K562 (cell line): ENCODE results near the gene FAM240A. TPM values are rescaled to one million over a fixed set of nuclear protein-coding genes. Genes with fewer than 3 reads are reported as not detected.

Experiments used
- ATAC-seq: fragments of 200-7000 bp; cut with Tn5 transposase; 3 replicates; pipeline ENCODE4 v1.9.1; 2020; ENCODE audit warnings: moderate library complexity
- BruUV-seq: library from RNA; stranded (reverse); fragments of 400-500 nt; replicated peaks from 2 replicates; lab custom pipeline; 2021; lab: Mats Ljungman, UMichigan
- CTCF ChIA-PET: fragments of 300-600 bp; formaldehyde crosslinking; extraction: SDS; loops from one replicate; lab custom pipeline; 2021; ENCODE audit warnings: low intra/inter-chr PET ratio; lab: Yijun Ruan, JAX
- POLR2A ChIA-PET: fragments of 300-600, 350-650 bp; sonication (Branson Sonifier 250); formaldehyde crosslinking; extraction: SDS; loops from one replicate; lab custom pipeline; 2021; ENCODE audit warnings: antibody characterized with exemption, inconsistent platforms; lab: Yijun Ruan, JAX
- DNase-seq, 4 experiments: peaks; one replicate each; pipeline versions ENCODE4 v3.0.0 to v3.0.0-alpha.2; 2011 to 2018; ENCODE audit warnings: low spot score in 3 of 4, mixed read lengths in 3 of 4; ENCODE audit errors: extremely low read depth in 1 of 4
- FAIRE-seq: peaks from 2 replicates; lab custom pipeline; 2011; peaks lifted over from hg19 to GRCh38; lab: Jason Lieb, UNC
- H2AFZ ChIP-seq: 2 replicates; pipeline ENCODE4 v1.6.0; 2011; ENCODE audit warnings: low read depth, low read length, control low read depth, inconsistent platforms
- H3K27ac ChIP-seq: fragments of 200-600 bp; 3 replicates; pipeline ENCODE4 v1.8.0; 2011; ENCODE audit warnings: low read depth, mild to moderate bottlenecking, control low read depth, inconsistent platforms, low read length, moderate library complexity, mixed read lengths; ENCODE audit errors: extremely low read depth
- H3K27me3 ChIP-seq, 2 experiments: fragments of 300-600 bp in 1 of 2; 2 replicates in 1 of 2; 3 replicates in 1 of 2; pipeline versions ENCODE4 v1.6.0 to v1.8.0; 2011; ENCODE audit warnings: inconsistent platforms in 2 of 2, low read length in 2 of 2, mild to moderate bottlenecking in 1 of 2, mixed read lengths in 1 of 2, moderate library complexity in 1 of 2; ENCODE audit not compliant: control insufficient read depth in 2 of 2, insufficient read depth in 2 of 2
- H3K36me3 ChIP-seq: fragments of 300-600 bp; 3 replicates; pipeline ENCODE4 v1.8.0; 2011; ENCODE audit warnings: mild to moderate bottlenecking, low read length, inconsistent platforms; ENCODE audit not compliant: control insufficient read depth, insufficient read depth
- H3K4me1 ChIP-seq, 2 experiments: fragments of 200-600 bp in 1 of 2; replicated peaks in 1 of 2; 2 replicates in 1 of 2; 3 replicates in 1 of 2; pipeline versions ENCODE4 v1.5.1 to v1.8.0; 2011; ENCODE audit warnings: inconsistent platforms in 2 of 2, low read length in 2 of 2, mild to moderate bottlenecking in 1 of 2, mixed read lengths in 1 of 2, moderate library complexity in 1 of 2; ENCODE audit not compliant: control insufficient read depth in 2 of 2, insufficient read depth in 2 of 2
- H3K4me2 ChIP-seq: 2 replicates; pipeline ENCODE4 v1.6.1; 2011; ENCODE audit warnings: low read length, control low read depth, inconsistent platforms, mixed read lengths; ENCODE audit not compliant: insufficient read depth
- H3K4me3 ChIP-seq: fragments of 200-600 bp; sonication (generic), shearing (Covaris generic); 2 replicates; pipeline ENCODE4 v1.5.1; 2016; ENCODE audit warnings: control low read depth, inconsistent platforms
- H3K79me2 ChIP-seq: fragments of 200-600 bp; 3 replicates; pipeline ENCODE4 v1.8.0; 2011; ENCODE audit warnings: low read length, inconsistent platforms; ENCODE audit not compliant: control insufficient read depth, insufficient read depth
- H3K9ac ChIP-seq, 2 experiments: 2 replicates each; pipeline versions ENCODE4 v1.6.0 to v1.6.1; 2011; ENCODE audit warnings: low read depth in 2 of 2, low read length in 2 of 2, control low read depth in 1 of 2, inconsistent platforms in 1 of 2, mild to moderate bottlenecking in 1 of 2, mixed read lengths in 1 of 2; ENCODE audit not compliant: insufficient read depth in 1 of 2
- H3K9me1 ChIP-seq: one replicate; pipeline ENCODE4 v1.6.0; 2011; ENCODE audit warnings: inconsistent platforms, mild to moderate bottlenecking, low read length, moderate library complexity; ENCODE audit not compliant: control insufficient read depth, insufficient read depth
- H3K9me3 ChIP-seq: replicated peaks from 2 replicates; pipeline ENCODE4 v1.5.1; 2011; ENCODE audit warnings: low read depth, low read length, inconsistent platforms; ENCODE audit not compliant: control insufficient read depth, insufficient read depth
- H4K20me1 ChIP-seq: replicated peaks from 2 replicates; pipeline ENCODE4 v1.6.1; 2011; ENCODE audit warnings: low read length, inconsistent platforms, mixed read lengths; ENCODE audit not compliant: control insufficient read depth, insufficient read depth
- FIP1L1 ChIP-seq: fragments of 200-400 bp; formaldehyde crosslinking; IDR thresholded peaks from 2 replicates; pipeline ENCODE4 v1.6.1; 2018; ENCODE audit warnings: mild to moderate bottlenecking, low read depth, low read length; ENCODE audit not compliant: poor library complexity, severe bottlenecking
- HDAC3 ChIP-seq: fragments of 450-650 bp; IDR thresholded peaks from 2 replicates; pipeline ENCODE4 v1.6.1; 2018; ENCODE audit warnings: borderline replicate concordance, mild to moderate bottlenecking, moderate library complexity; ENCODE audit not compliant: partially characterized antibody
- HDGF ChIP-seq: fragments of 450-650 bp; IDR thresholded peaks from 2 replicates; pipeline ENCODE4 v1.6.1; 2016
- MEF2D ChIP-seq: conservative IDR thresholded peaks from 2 replicates; pipeline ENCODE4 v1.6.1; 2016; ENCODE audit warnings: low read depth, missing genetic modification characterization, missing compliant biosample characterization
- MEIS2 ChIP-seq: fragments of 450-650 bp; IDR thresholded peaks from 2 replicates; pipeline ENCODE4 v1.6.1; 2014; ENCODE audit warnings: mild to moderate bottlenecking; ENCODE audit not compliant: partially characterized antibody
- NFATC3 ChIP-seq: fragments of 450-650 bp; IDR thresholded peaks from 2 replicates; pipeline ENCODE4 v1.6.1; 2017; ENCODE audit warnings: mild to moderate bottlenecking
- TCFL5 ChIP-seq: fragments of 250-450 bp; sonication (Bioruptor Pico); conservative IDR thresholded peaks from 2 replicates; pipeline ENCODE4 v1.6.1; 2021; ENCODE audit warnings: mild to moderate bottlenecking, moderate library complexity, matching md5 sums
- ZNF589 ChIP-seq: fragments of 200-800 bp; sonication (Bioruptor generic); IDR thresholded peaks from 2 replicates; pipeline ENCODE4 v1.6.1; 2016; ENCODE audit warnings: low read depth, missing genetic modification characterization, missing compliant biosample characterization
- WGBS: fragments of 100-300 bp; shearing (Covaris generic); methylation state at CpG from one replicate; pipeline ENCODE4 v1.1.6; 2016; ENCODE audit warnings: low coverage, mixed read lengths; ENCODE audit not compliant: insufficient coverage; ENCODE audit errors: missing lambda C conversion rate; 5-methylcytosine and 5-hydroxymethylcytosine counted together
- in situ Hi-C: fragments of 300-500 bp; cut with MboI; formaldehyde crosslinking; loops from 4 replicates; pipeline ENCODE4 v1.15.0; 2018; ENCODE audit warnings: inconsistent platforms, mixed read lengths
- intact Hi-C: fragments of 100-400 bp; cut with micrococcal nuclease; formaldehyde crosslinking; loops from 2 replicates; pipeline ENCODE4 v1.14.2; 2022
- polyA plus RNA-seq, 8 experiments: library from polyadenylated mRNA; depleted of rRNA in 4 of 8; stranded (reverse) in 5 of 8; unstranded in 3 of 8; fragments of >200 nt; fragmentation: Nextera tagmentation in 2 of 8; fragmentation: Illumina TruSeq in 1 of 8; extraction: Ambion mirVana in 2 of 8; extraction: Trizol in 1 of 8; gene quantifications; 2 replicates each; pipeline versions ENCODE4 v1.2.1 to v1.2.3, GENCODE V29; 2011 to 2014; ENCODE audit warnings: inconsistent platforms in 1 of 8, missing spikeins in 1 of 8
- total RNA-seq, 7 experiments: library from RNA; depleted of rRNA in 6 of 7; stranded (reverse); fragments of >200 nt in 6 of 7; fragmentation: Illumina TruSeq in 2 of 7; extraction: Trizol in 2 of 7; gene quantifications; 2 replicates each; pipeline versions ENCODE4 v1.2.1 to v1.2.3, GENCODE V29; 2011 to 2021; ENCODE audit warnings: low replicate concordance in 1 of 7
- TF ChIP-seq, protein P1 (sequence below): fragments of 250-450 bp; sonication (Bioruptor Pico); IDR thresholded peaks from 2 replicates; pipeline ENCODE4 v1.4.0; 2020
- TF ChIP-seq, protein P2 (sequence below): sonication (generic); formaldehyde crosslinking; IDR thresholded peaks from 2 replicates; pipeline ENCODE4 v1.8.0; 2023; ENCODE audit warnings: mild to moderate bottlenecking, missing genetic modification reagents

The FAM240A gene
- total and polyA plus RNA-seq, 9 of the 15 experiments (the other 6 are each of a cell fraction or from before 2014, with no cell fraction given): not detected

DNA sequence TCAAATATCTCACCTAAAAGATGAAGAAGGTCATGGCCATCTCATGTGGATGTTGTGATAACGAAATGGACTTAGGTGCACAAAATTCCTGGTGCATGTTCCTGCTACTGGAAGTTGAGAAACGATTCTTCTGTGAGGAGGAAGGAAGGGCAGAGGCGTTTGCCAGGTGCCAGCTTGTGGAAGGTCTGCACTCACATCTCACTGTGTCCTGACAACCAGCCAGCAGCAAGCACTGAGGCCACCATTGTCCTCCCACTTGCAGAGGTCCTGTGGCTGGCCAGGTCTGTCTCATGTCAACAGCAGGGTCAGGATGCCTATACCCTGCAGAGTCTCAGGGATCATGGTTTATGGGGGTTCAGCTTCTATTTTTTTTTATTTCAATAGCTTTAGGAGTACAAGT is 3.7 kb downstream of the FAM240A start:
- in situ Hi-C loops: no loop called here
- no TSS peak for BruUV-seq
- H3K79me2 ChIP-seq: no peaks in the 10 kb centered on the region
- CTCF ChIA-PET: no interaction called here
- H3K27ac ChIP-seq: no peak overlapping the region
- DNase-seq (no peak), FAIRE-seq (no peak), ATAC-seq (no peak)
- no peaks in the 10 kb centered on the region for H3K4me1 ChIP-seq
- no peak overlapping the region for H2AFZ ChIP-seq
- H3K9me1 ChIP-seq: no peaks in the 10 kb centered on the region
- TF ChIP-seq NFATC3 (no peak), FIP1L1 (no peak), HDGF (no peak), MEIS2 (no peak), MEF2D (tag) (no peak), HDAC3 (no peak), TCFL5 (CRISPR knock-in tag) (no peak), ZNF589 (CRISPR knock-in tag) (no peak)
- TF ChIP-seq, protein P1, sequence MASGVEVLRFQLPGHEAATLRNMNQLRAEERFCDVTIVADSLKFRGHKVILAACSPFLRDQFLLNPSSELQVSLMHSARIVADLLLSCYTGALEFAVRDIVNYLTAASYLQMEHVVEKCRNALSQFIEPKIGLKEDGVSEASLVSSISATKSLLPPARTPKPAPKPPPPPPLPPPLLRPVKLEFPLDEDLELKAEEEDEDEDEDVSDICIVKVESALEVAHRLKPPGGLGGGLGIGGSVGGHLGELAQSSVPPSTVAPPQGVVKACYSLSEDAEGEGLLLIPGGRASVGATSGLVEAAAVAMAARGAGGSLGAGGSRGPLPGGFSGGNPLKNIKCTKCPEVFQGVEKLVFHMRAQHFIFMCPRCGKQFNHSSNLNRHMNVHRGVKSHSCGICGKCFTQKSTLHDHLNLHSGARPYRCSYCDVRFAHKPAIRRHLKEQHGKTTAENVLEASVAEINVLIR (CRISPR knock-in tag): no peak
- TF ChIP-seq, protein P2, sequence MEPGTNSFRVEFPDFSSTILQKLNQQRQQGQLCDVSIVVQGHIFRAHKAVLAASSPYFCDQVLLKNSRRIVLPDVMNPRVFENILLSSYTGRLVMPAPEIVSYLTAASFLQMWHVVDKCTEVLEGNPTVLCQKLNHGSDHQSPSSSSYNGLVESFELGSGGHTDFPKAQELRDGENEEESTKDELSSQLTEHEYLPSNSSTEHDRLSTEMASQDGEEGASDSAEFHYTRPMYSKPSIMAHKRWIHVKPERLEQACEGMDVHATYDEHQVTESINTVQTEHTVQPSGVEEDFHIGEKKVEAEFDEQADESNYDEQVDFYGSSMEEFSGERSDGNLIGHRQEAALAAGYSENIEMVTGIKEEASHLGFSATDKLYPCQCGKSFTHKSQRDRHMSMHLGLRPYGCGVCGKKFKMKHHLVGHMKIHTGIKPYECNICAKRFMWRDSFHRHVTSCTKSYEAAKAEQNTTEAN: no peak
- no peaks in the 10 kb centered on the region for H3K36me3 ChIP-seq
- H3K4me3 ChIP-seq: no peak overlapping the region
- H3K9ac ChIP-seq: no peak overlapping the region
- WGBS: 0% methylated on average over 3 of the region's 3 CpGs
- POLR2A ChIA-PET: interaction anchor here (1.0 kb wide), 1 partner anchor 12 kb away, joined by 3 read pairs; no protein-coding TSS in a partner anchor
- peaks cover 41 to 60% of the 10 kb centered on the region in 2 experiments for H3K27me3 ChIP-seq
- H3K4me2 ChIP-seq: no peak overlapping the region
- no peaks in the 10 kb centered on the region for H4K20me1 ChIP-seq
- intact Hi-C loops: no loop called here
- H3K9me3 ChIP-seq: no peaks in the 10 kb centered on the region
